CD14-positive monocyte (primary cell): ENCODE data around the gene MRPS9. TPM values are rescaled to one million over a fixed set of nuclear protein-coding genes. Genes with fewer than 3 reads are reported as not detected.

ENCODE experiments used
- DNase-seq, 3 donors: peaks; one replicate each; pipeline ENCODE4 v3.0.0-alpha.2; 2011 to 2022
- H2AFZ ChIP-seq: 2 replicates; pipeline ENCODE4 v1.6.0; 2012; ENCODE audit warnings: mild to moderate bottlenecking, low read depth, low read length, inconsistent platforms; ENCODE audit not compliant: insufficient read depth, poor library complexity, severe bottlenecking
- H3K27ac ChIP-seq, 2 donors: 1 replicate in 1 of 2; 2 replicates in 1 of 2; pipeline ENCODE4 v1.5.1; 2012 to 2013; ENCODE audit warnings: low read length in 2 of 2, control low read depth in 1 of 2, inconsistent platforms in 1 of 2, low read depth in 1 of 2, mild to moderate bottlenecking in 1 of 2
- H3K27me3 ChIP-seq, 2 donors: one replicate each; pipeline versions ENCODE4 v1.6.0 to v1.6.1; 2011 to 2013; ENCODE audit warnings: low read length in 2 of 2; ENCODE audit not compliant: control insufficient read depth in 2 of 2, insufficient read depth in 2 of 2
- H3K36me3 ChIP-seq, 2 donors: replicated peaks in 1 of 2; 1 replicate in 1 of 2; 2 replicates in 1 of 2; pipeline versions ENCODE4 v1.5.1 to v1.6.1; 2012 to 2013; ENCODE audit warnings: low read length in 2 of 2, control low read depth in 1 of 2, inconsistent platforms in 1 of 2, mild to moderate bottlenecking in 1 of 2; ENCODE audit not compliant: insufficient read depth in 2 of 2, control insufficient read depth in 1 of 2
- H3K4me1 ChIP-seq, 2 donors: 1 replicate in 1 of 2; 2 replicates in 1 of 2; pipeline versions ENCODE4 v1.5.1 to v1.6.1; 2012 to 2013; ENCODE audit warnings: low read length in 2 of 2, control low read depth in 1 of 2, inconsistent platforms in 1 of 2, mild to moderate bottlenecking in 1 of 2, moderate library complexity in 1 of 2; ENCODE audit not compliant: insufficient read depth in 2 of 2, control insufficient read depth in 1 of 2
- H3K4me2 ChIP-seq: replicated peaks from 2 replicates; pipeline ENCODE3; 2012; ENCODE audit warnings: low read length, moderate library complexity, mild to moderate bottlenecking; ENCODE audit not compliant: poor library complexity, severe bottlenecking; ENCODE audit errors: extremely low read depth
- H3K4me3 ChIP-seq, 3 experiments: fragments of 200-600 bp in 1 of 3; sonication (generic) in 1 of 3; replicated peaks in 1 of 3; 1 replicate in 2 of 3; 2 replicates in 1 of 3; pipeline ENCODE4 v1.5.1; 2011 to 2013; ENCODE audit warnings: low read length in 3 of 3, mild to moderate bottlenecking in 3 of 3, control low read depth in 2 of 3, low read depth in 2 of 3, inconsistent platforms in 1 of 3, moderate library complexity in 1 of 3
- H3K79me2 ChIP-seq: 2 replicates; pipeline ENCODE4 v1.6.0; 2012; ENCODE audit warnings: mild to moderate bottlenecking, control low read depth, inconsistent platforms, low read length, moderate library complexity; ENCODE audit not compliant: insufficient read depth
- H3K9ac ChIP-seq: 2 replicates; pipeline ENCODE4 v1.6.0; 2017; ENCODE audit warnings: low read length, mild to moderate bottlenecking; ENCODE audit not compliant: insufficient read depth, poor library complexity, severe bottlenecking
- H3K9me3 ChIP-seq, 2 donors: replicated peaks in 1 of 2; 1 replicate in 1 of 2; 2 replicates in 1 of 2; pipeline versions ENCODE4 v1.5.1 to v1.6.1; 2012 to 2013; ENCODE audit warnings: low read length in 2 of 2, control low read depth in 1 of 2; ENCODE audit not compliant: control insufficient read depth in 1 of 2, insufficient read depth in 1 of 2
- H4K20me1 ChIP-seq: 2 replicates; pipeline ENCODE4 v1.6.0; 2012; ENCODE audit warnings: mild to moderate bottlenecking, low read length, control low read depth, moderate library complexity; ENCODE audit not compliant: insufficient read depth
- H3K27ac Mint-ChIP-seq, 7 donors: one replicate each; pipeline ENCODE4 v1.8.0; 2020; ENCODE audit warnings: mild to moderate bottlenecking in 7 of 7, mixed read lengths in 7 of 7, moderate library complexity in 6 of 7, inconsistent platforms in 2 of 7
- H3K27me3 Mint-ChIP-seq, 3 donors: one replicate each; pipeline ENCODE4 v1.8.0; 2021 to 2022; ENCODE audit warnings: low read depth in 3 of 3, mild to moderate bottlenecking in 3 of 3, mixed read lengths in 3 of 3, moderate library complexity in 3 of 3, inconsistent platforms in 1 of 3
- H3K36me3 Mint-ChIP-seq, 2 donors: one replicate each; pipeline ENCODE4 v1.8.0; 2020; ENCODE audit warnings: mixed read lengths in 2 of 2, inconsistent platforms in 1 of 2, mild to moderate bottlenecking in 1 of 2
- H3K4me1 Mint-ChIP-seq: one replicate; pipeline ENCODE4 v1.8.0; 2020; ENCODE audit warnings: mild to moderate bottlenecking, mixed read lengths
- H3K4me3 Mint-ChIP-seq, 2 donors: one replicate each; pipeline ENCODE4 v1.8.0; 2020; ENCODE audit warnings: mild to moderate bottlenecking in 2 of 2, mixed read lengths in 2 of 2, moderate library complexity in 1 of 2
- H3K9me3 Mint-ChIP-seq, 7 donors: one replicate each; pipeline ENCODE4 v1.8.0; 2020 to 2022; ENCODE audit warnings: mixed read lengths in 7 of 7, mild to moderate bottlenecking in 6 of 7, moderate library complexity in 6 of 7, inconsistent platforms in 2 of 7
- WGBS: methylation state at CpG from one replicate; pipeline ENCODE4 v1.1.5; 2013; ENCODE audit warnings: missing lambda C conversion rate; ENCODE audit not compliant: insufficient coverage; 5-methylcytosine and 5-hydroxymethylcytosine counted together
- intact Hi-C, 2 donors: fragments of 100-400 bp; cut with micrococcal nuclease; formaldehyde crosslinking; loops; one replicate each; pipeline versions ENCODE4 v1.15.0 to v1.15.1; 2023
- polyA plus RNA-seq, 3 donors: library from polyadenylated mRNA; depleted of rRNA in 1 of 3; unstranded in 2 of 3; stranded (reverse) in 1 of 3; fragments of 300-500 nt in 2 of 3; fragments of >200 nt in 1 of 3; fragmentation: Illumina TruSeq in 2 of 3; gene quantifications; 1 replicate in 2 of 3; 2 replicates in 1 of 3; pipeline ENCODE4 v1.2.3, GENCODE V29; 2012 to 2021
- TF ChIP-seq, protein P1 (sequence below): fragments of 200-600 bp; IDR thresholded peaks from one replicate; pipeline ENCODE4 v1.8.0; 2022; ENCODE audit warnings: antibody characterized with exemption, mild to moderate bottlenecking

MRPS9 gene
- polyA plus RNA-seq, 3 donors = 9.9 to 12.5 (median 11.6) TPM

DNA sequence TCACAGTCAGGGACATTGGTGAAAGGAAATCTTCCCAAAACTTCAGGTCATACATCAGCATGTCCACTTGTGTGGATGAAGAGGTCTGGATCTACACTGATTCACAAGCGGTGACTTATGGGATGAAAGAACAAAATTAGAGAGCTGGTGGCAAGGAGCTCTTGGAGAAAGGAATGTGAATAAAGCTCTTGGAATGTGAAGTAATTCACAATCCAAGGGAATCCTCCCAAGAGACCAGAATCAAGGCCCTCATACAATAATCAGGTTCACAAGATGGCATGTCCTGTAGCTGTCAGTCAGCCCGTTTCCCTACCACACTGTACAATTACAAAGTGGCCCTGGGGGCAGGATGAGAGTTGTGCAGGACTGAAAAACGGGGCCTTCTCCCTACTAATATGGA lies 96.2 kb downstream of the MRPS9 start:
- H4K20me1 ChIP-seq = no peaks in the 10 kb centered on the region
- no peak overlapping the region for H3K27ac Mint-ChIP-seq
- intact Hi-C loops = no loop called here
- TF ChIP-seq, protein P1, sequence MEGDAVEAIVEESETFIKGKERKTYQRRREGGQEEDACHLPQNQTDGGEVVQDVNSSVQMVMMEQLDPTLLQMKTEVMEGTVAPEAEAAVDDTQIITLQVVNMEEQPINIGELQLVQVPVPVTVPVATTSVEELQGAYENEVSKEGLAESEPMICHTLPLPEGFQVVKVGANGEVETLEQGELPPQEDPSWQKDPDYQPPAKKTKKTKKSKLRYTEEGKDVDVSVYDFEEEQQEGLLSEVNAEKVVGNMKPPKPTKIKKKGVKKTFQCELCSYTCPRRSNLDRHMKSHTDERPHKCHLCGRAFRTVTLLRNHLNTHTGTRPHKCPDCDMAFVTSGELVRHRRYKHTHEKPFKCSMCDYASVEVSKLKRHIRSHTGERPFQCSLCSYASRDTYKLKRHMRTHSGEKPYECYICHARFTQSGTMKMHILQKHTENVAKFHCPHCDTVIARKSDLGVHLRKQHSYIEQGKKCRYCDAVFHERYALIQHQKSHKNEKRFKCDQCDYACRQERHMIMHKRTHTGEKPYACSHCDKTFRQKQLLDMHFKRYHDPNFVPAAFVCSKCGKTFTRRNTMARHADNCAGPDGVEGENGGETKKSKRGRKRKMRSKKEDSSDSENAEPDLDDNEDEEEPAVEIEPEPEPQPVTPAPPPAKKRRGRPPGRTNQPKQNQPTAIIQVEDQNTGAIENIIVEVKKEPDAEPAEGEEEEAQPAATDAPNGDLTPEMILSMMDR = no peak
- peaks cover 5% of the 10 kb centered on the region for H3K4me1 Mint-ChIP-seq
- H3K36me3 Mint-ChIP-seq = no peaks in the 10 kb centered on the region
- no peaks in the 10 kb centered on the region for H3K36me3 ChIP-seq
- no peak overlapping the region for H3K4me3 Mint-ChIP-seq
- H3K9ac ChIP-seq = no peak overlapping the region
- DNase-seq = no peak
- no peak overlapping the region for H3K27ac ChIP-seq
- 100% methylated on average over 1 of the region's 3 CpGs for WGBS
- no peaks in the 10 kb centered on the region for H3K79me2 ChIP-seq
- no peaks in the 10 kb centered on the region for H3K9me3 ChIP-seq
- no peak overlapping the region for H2AFZ ChIP-seq
- no peak overlapping the region for H3K4me2 ChIP-seq
- peaks cover 4 to 5% of the 10 kb centered on the region in 2 donors for H3K4me1 ChIP-seq
- peaks cover 0 to 2% (median 0%) of the 10 kb centered on the region in 7 donors for H3K9me3 Mint-ChIP-seq
- H3K4me3 ChIP-seq = no peak overlapping the region
- no peaks in the 10 kb centered on the region for H3K27me3 ChIP-seq
- H3K27me3 Mint-ChIP-seq = peaks cover 0 to 6% (median 4%) of the 10 kb centered on the region in 3 donors

DNA sequence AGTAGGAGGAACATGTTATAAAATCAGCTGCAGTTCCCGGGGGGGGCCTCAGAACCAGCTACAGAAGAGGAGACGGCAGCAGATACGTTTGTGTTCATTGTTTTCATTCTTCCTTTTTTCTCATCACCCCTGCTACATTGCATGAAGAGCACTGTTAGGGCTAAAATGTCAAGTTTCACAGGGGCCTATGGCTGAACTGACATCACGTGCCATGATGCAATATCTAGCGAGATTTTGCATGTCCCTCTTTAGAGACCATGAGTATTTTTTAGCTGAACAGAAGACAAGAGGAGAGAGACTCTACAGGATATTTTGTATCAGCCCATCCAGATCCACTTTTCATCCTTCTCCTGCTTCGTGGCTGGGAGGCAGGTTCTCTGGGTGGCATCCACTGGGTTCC lies 97.6 kb downstream of the MRPS9 start:
- H3K27ac Mint-ChIP-seq = no peak overlapping the region
- Histone ChIP-seq H3K79me2 (no peaks in the 10 kb centered on the region), H3K4me1 (no peaks in the 10 kb centered on the region), H3K4me2 (no peak overlapping the region), H3K9ac (no peak overlapping the region), H2AFZ (no peak overlapping the region), H3K36me3 (no peaks in the 10 kb centered on the region), H3K9me3 (no peaks in the 10 kb centered on the region), H4K20me1 (no peaks in the 10 kb centered on the region), H3K27me3 (no peaks in the 10 kb centered on the region), H3K4me3 (no peak overlapping the region), H3K27ac (no peak overlapping the region)
- no peak for DNase-seq
- no peaks in the 10 kb centered on the region for H3K36me3 Mint-ChIP-seq
- peaks cover 0 to 4% (median 3%) of the 10 kb centered on the region in 3 donors for H3K27me3 Mint-ChIP-seq
- intact Hi-C loops = no loop called here
- peaks cover 0 to 2% (median 0%) of the 10 kb centered on the region in 7 donors for H3K9me3 Mint-ChIP-seq
- TF ChIP-seq, protein P1 = no peak
- WGBS = 96% methylated on average over 4 of the region's 6 CpGs
- H3K4me1 Mint-ChIP-seq = no peaks in the 10 kb centered on the region
- H3K4me3 Mint-ChIP-seq = no peak overlapping the region
